Coronary artery (tissue), 2 donors: ENCODE data around the gene SH3GL1.

Experiments used
- DNase-seq: peaks from one replicate; pipeline ENCODE4 v3.0.0-alpha.2; 2017; ENCODE audit warnings: low spot score
- H3K27ac ChIP-seq, 2 donors: fragments of 200-600 bp; sonication (generic); one replicate each; pipeline ENCODE4 v1.5.1; 2016 to 2019
- H3K4me3 ChIP-seq: fragments of 200-600 bp; sonication (generic); 2 replicates; pipeline ENCODE4 v1.5.1; 2016; ENCODE audit warnings: mild to moderate bottlenecking, moderate library complexity
- TF ChIP-seq, protein P1 (sequence below): fragments of 200-600 bp; sonication (generic); IDR thresholded peaks from one replicate; pipeline ENCODE4 v1.5.1; 2019; ENCODE audit warnings: antibody characterized with exemption

SH3GL1 gene

DNA sequence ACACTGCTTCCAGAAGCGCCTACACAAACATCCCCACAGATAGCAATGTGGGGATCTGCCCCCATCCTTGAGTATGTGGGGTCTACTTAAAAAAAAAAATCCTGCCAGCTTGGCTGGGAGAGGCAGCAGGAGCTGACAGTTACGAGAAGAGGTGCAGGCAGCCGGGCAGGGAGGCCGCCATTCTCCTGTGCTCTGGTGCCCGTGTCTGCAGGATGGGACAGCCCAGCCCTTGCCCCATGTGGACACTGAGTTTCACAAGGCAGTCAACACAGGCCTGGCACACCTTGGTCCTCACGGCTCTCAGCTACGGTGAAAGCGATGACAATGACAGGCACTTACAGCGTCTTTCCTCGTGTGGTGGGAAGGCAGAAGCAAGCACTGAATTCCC is 33.0 kb downstream of the SH3GL1 start:
- TF ChIP-seq, protein P1, sequence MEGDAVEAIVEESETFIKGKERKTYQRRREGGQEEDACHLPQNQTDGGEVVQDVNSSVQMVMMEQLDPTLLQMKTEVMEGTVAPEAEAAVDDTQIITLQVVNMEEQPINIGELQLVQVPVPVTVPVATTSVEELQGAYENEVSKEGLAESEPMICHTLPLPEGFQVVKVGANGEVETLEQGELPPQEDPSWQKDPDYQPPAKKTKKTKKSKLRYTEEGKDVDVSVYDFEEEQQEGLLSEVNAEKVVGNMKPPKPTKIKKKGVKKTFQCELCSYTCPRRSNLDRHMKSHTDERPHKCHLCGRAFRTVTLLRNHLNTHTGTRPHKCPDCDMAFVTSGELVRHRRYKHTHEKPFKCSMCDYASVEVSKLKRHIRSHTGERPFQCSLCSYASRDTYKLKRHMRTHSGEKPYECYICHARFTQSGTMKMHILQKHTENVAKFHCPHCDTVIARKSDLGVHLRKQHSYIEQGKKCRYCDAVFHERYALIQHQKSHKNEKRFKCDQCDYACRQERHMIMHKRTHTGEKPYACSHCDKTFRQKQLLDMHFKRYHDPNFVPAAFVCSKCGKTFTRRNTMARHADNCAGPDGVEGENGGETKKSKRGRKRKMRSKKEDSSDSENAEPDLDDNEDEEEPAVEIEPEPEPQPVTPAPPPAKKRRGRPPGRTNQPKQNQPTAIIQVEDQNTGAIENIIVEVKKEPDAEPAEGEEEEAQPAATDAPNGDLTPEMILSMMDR: no peak
- no peak for DNase-seq
- Histone ChIP-seq H3K27ac (no peak overlapping the region), H3K4me3 (no peak overlapping the region)

DNA sequence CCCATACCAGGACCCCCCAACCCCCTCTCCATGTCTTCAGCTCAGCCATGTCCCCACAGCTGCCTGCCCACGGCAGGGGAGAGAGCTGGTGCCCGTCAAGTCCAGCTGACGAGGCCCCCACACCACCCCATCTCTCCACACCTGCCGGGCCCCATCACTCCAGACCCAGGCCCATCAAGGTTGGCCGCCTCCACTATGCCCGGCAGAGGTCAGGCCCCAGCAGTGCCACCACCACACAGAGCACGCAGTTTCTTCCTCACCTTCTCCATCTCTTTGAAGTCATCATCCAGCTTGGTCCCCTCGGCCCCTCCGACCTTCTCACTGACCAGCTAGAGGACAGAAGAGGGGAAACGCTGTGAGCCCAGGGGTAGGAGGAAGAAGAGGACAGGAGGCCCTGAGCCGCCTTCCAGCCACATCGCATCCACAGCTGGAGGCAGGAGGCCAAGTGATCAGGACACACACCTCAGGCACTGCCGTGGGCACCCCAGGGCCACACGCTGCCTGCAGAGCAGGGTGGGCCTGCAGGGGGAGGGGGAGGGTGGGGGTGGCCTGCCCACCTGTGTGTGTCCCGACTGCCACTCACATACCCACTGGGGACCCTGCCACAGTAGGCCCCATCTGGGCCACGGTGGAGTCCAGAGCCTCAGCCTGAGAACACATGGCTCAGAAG is 33.5 kb downstream of the SH3GL1 start:
- Histone ChIP-seq H3K27ac (no peak overlapping the region), H3K4me3 (no peak overlapping the region)
- no peak for DNase-seq
- TF ChIP-seq, protein P1: no peak

DNA sequence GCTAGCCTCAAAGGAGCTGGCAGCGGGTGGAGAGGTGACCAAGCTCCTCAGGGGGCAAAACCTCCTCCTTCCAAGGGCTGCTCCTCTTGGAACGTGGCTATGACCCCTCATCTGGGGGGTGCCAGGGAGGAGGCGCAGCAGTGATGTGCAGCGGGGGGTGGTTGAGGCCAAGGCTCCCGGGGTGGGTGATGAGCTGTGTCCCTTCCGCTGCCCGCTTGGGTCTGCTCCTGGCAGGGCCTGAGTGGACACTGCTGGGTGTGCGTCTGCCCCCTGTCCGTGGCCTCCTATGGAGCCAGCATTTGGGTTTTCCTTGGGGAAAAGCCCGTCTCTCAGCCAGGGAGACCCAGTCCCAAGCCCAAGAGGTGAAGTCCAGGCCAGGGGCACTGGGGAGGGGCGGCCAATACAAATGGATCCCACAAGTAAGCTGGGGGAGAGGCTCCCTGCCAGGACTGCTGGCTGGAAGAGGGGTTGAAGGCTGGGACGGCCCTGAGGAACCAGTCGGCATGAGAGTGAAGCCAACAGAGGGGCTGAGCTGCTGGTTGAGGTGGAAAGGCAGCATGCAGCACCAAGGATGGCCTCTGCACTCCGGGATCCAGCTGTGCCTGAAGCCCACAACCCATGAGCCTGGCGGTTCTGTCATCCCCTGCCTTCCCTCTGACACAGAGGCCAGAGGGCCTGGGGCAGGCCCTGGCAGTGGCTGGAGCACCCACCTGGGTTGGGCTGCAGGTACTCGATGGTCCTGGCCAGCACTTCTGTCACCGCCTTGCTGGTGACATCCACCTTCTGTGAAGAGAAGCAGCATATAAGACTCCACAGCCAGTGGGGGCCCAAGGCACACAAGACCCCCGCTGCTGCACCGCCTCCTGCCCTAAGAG is 34.3 kb downstream of the SH3GL1 start:
- TF ChIP-seq, protein P1: no peak
- DNase-seq: no peak
- no peak overlapping the region for H3K4me3 ChIP-seq
- no peak overlapping the region for H3K27ac ChIP-seq

DNA sequence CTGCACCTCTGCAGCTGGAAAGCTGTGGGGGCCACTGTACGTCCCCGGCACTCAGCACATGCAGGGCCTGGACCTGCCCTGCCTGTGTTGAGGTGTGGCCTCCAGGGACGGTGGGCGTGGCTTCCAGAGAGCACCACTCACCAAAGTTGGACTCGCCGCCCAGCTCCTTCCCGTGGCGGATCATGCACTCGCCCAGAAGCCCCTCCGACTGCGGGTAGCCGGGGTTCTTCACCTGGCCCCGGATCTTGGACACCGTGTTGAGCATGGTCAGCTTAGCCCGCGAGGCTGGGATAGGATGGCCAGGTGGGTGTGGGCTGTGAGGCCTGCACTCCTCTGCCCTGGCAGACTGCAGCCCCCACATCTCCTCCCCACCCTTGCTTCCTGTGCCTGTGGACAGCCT is 35.0 kb downstream of the SH3GL1 start:
- TF ChIP-seq, protein P1: no peak
- Histone ChIP-seq H3K4me3 (no peak overlapping the region), H3K27ac (no peak overlapping the region)
- DNase-seq: no peak

DNA sequence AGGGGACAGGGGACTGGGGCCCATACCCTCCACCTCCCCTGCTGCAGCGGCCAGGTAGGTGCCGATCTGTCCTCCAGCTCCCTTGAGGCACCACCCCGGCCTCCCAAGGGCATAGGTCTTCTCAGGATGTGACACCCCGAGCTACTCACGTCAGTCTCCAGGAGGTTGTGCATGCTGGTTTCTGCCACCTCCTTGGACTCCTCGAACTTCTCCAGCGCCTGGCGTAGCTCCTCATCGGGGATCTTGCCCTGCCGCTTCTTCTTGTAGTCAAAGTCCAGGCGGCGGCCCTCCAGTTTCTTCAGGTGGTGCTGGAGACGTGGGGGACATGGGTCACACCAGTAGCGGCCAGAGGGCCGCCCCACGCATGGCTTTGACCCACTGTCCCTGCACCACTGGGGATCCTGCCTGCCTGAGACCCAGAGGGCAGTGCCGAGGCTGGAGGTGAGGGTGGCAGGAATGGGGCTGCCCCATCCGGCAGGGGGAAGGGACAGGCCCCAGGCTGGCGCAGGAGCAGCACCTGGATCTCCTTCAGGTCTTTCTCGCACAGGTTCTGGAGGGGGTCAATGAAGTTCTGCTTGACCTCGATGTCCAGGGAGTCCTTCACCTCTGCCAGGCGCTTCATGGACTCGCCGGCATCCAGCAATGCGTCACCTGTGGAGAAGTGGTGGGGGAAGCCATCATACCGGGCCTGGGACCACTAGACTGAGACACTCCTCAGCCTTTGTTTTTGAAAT is 36.6 kb downstream of the SH3GL1 start:
- Histone ChIP-seq H3K4me3 (no peak overlapping the region), H3K27ac (no peak overlapping the region)
- TF ChIP-seq, protein P1: no peak
- DNase-seq: no peak

DNA sequence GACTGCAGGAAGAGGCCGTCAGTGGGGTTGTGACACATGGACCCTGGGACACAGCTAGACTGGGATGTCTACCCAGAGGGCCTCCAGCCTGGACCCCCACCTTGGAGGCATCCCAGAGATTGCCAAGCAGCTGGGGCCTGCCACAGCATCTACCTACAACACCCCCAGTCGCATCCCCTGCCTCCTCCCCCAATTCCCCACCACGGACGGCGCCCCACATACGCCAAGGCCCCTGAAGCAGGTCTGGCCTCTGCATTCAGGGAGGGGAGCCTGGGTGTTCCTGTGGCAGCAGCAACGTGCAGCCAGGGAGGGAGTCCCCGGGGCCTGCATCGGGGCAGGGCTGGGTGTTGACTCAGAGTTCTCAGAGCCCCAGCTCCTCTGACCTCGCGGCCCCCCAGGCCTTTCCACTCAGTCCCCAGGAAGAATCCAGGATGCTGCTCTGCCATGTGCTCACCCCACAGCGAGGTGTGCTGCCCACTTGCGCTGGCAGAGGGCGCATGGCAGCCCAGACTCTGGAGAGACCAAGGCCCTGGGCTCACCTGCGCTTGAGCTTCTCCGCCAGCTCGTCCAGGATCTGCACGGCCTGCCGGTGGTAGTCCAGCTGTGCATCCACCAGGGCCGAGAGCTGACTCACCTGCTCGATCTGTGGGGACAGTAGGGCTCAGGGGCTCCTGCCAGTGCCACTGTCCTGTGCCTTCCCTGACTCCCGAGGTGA is 37.4 kb downstream of the SH3GL1 start:
- DNase-seq: no peak
- Histone ChIP-seq H3K27ac (no peak overlapping the region), H3K4me3 (no peak overlapping the region)
- TF ChIP-seq, protein P1: no peak
